Upper lobe of right lung (tissue), 1 donor: ENCODE measurements around the gene FCRLB. TPM values are rescaled to one million over a fixed set of nuclear protein-coding genes. Genes with fewer than 3 reads are reported as not detected.
"Not testable (repeated sequence)": the region's sequence is repeated elsewhere in the genome, so short reads cannot be mapped to it uniquely, and the experiment has no call there.

Experiments
- ATAC-seq: fragments of 200-7000 bp; cut with Tn5 transposase; one replicate; pipeline ENCODE4 v1.9.1; 2020; ENCODE audit warnings: mild to moderate bottlenecking, moderate library complexity
- DNase-seq: peaks from one replicate; pipeline ENCODE4 v3.0.0-alpha.2; 2020
- H3K27ac ChIP-seq: fragments of 200-600 bp; one replicate; pipeline ENCODE4 v1.8.0; 2022
- H3K27me3 ChIP-seq: fragments of 200-600 bp; one replicate; pipeline ENCODE4 v1.8.0; 2022; ENCODE audit warnings: mild to moderate bottlenecking
- H3K36me3 ChIP-seq: fragments of 200-600 bp; one replicate; pipeline ENCODE4 v1.8.0; 2022
- H3K4me1 ChIP-seq: fragments of 200-600 bp; one replicate; pipeline ENCODE4 v1.8.0; 2022
- H3K4me3 ChIP-seq: fragments of 200-600 bp; one replicate; pipeline ENCODE4 v1.8.0; 2022; ENCODE audit warnings: mild to moderate bottlenecking
- H3K9me3 ChIP-seq: fragments of 200-600 bp; one replicate; pipeline ENCODE4 v1.8.0; 2022
- intact Hi-C: fragments of 100-400 bp; cut with DNase I; formaldehyde crosslinking; loops from one replicate; pipeline ENCODE4 v1.11.0; 2022
- total RNA-seq: library from RNA; stranded (reverse); fragmentation: NEBNext Ultra II Directional; extraction: Animal tissue kit (Norgen Biotek cat#: 25700); gene quantifications from one replicate; pipeline ENCODE4 v1.2.1, GENCODE V29; 2021
- TF ChIP-seq, protein P1 (sequence below): fragments of 200-600 bp; IDR thresholded peaks from one replicate; pipeline ENCODE4 v1.8.0; 2022; ENCODE audit warnings: antibody characterized with exemption
- donor health status: DM: no; HTN: yes; CAD: no; lungs with severe emphysema.

The FCRLB gene
- total RNA-seq, 1 donor from 2014 or later = 2.0 TPM

- no peaks in the 10 kb centered on the region for H3K27me3 ChIP-seq
- intact Hi-C loops = no loop called here
- peaks cover 5% of the 10 kb centered on the region for H3K4me1 ChIP-seq
- H3K9me3 ChIP-seq = no peaks in the 10 kb centered on the region
- TF ChIP-seq, protein P1, sequence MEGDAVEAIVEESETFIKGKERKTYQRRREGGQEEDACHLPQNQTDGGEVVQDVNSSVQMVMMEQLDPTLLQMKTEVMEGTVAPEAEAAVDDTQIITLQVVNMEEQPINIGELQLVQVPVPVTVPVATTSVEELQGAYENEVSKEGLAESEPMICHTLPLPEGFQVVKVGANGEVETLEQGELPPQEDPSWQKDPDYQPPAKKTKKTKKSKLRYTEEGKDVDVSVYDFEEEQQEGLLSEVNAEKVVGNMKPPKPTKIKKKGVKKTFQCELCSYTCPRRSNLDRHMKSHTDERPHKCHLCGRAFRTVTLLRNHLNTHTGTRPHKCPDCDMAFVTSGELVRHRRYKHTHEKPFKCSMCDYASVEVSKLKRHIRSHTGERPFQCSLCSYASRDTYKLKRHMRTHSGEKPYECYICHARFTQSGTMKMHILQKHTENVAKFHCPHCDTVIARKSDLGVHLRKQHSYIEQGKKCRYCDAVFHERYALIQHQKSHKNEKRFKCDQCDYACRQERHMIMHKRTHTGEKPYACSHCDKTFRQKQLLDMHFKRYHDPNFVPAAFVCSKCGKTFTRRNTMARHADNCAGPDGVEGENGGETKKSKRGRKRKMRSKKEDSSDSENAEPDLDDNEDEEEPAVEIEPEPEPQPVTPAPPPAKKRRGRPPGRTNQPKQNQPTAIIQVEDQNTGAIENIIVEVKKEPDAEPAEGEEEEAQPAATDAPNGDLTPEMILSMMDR = no peak
- no peak overlapping the region for H3K27ac ChIP-seq
- no peak for ATAC-seq
- H3K36me3 ChIP-seq = no peaks in the 10 kb centered on the region
- DNase-seq = no peak
- H3K4me3 ChIP-seq = no peak overlapping the region
Observed at GRCh38 chr1:161723459-161724141, 2.3 kb downstream of the FCRLB start.

DNA sequence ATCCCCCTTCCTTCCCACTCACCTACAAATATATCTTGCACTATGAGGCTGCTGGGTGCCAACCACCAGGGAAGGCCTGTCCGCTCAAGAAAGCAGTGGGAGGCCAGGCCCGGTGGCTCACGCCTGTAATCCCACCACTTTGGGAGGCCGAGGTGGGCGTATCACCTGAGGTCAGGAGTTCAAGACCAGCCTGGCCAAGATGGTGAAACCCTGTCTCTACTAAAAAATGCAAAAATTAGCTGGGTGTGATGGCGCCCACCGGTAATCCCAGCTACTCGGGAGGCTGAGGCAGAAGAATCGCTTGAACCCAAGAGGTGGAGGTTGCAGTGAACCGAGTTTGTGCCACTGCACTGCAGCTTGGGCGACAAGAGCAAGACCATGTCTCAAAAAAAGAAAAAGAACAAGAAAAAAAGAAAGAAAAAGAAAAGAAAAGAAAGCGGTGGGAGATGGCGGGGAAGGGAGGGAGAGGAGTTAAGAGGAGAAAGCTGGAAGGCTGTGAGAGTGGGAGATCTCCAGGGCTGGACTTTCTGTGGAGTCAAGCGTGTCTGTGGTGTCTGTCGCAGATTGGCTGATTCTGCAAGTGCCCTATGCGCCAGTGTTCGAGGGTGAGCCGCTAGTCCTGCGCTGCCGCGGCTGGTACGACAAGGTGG lies 4.0 kb downstream of the FCRLB start:
- DNase-seq, intact Hi-C loops: not testable (repeated sequence)
- peak overlapping the region; percentile 90 for H3K27ac ChIP-seq

DNA sequence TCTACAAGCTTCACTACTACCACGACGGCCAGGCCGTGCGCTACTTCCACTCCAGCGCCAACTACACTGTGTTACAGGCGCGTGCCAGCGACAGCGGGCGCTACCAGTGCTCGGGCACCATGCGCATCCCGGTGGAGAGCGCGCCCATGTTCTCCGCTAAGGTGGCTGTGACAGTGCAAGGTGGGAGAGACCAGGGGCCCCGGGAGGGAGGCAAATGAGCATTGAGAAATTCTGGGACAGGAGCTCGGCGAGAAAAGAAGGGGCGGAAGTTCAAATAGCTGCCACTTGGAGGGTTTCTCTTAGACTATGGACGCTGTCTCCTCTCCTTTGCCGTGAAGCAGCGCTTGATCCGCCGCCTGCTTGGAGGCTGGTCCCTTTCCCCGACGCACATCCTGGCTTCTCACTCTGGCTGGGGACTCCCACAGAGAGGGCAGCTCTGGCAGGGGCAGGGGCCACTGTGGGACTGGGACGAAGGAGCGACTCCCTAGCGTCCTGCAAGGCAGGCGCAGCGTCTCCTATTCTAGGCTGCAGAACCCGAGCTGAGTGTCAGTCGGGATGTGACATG lies 4.6 kb downstream of the FCRLB start:
- ATAC-seq (peak; percentile 36), DNase-seq (peak; percentile 77)
- H3K27ac ChIP-seq = peak overlapping the region; percentile 90

More for the DNA sequence above, 4.0 kb downstream of the FCRLB start:
- not testable (repeated sequence) for ATAC-seq, H3K36me3 ChIP-seq, H3K4me1 ChIP-seq, H3K9me3 ChIP-seq, H3K27me3 ChIP-seq
- peak overlapping the region; percentile 87 for H3K4me3 ChIP-seq

DNA sequence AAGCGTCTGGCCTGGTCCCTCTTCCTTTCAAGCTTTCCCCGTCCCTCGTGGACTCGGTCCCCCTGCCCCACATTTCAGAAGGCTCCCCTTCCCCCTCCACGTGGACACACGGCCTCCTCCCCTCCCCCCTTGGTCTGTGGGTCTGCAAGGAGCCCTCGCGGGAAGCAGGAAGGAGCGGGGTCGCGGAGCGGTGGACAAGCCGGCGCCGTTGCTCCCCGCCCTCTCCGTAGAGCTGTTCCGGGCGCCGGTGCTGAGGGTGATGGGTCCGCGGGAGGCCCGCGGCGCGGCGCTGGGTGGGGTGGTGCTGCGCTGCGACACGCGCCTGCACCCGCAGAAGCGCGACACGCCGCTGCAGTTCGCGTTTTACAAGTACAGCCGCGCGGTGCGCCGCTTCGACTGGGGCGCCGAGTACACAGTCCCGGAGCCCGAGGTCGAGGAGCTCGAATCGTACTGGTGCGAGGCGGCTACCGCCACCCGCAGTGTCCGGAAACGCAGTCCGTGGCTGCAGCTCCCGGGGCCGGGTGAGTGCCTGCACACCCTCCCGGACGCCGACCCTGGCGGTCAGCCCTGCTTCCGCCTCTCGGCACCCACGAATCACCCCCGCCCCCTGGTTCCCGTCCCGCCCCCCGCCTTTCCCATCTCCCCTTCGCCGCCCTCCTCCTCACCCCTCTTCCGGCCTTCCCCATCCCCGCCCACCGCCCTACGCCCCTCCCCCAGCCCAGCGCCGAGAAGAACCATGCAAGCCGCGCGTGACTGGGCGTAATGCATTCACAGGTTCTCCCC lies 5.3 kb downstream of the FCRLB start:
- H3K4me1 ChIP-seq = peaks cover 5% of the 10 kb centered on the region
- H3K27ac ChIP-seq = peak overlapping the region; percentile 90
- DNase-seq (peak; percentile 94), ATAC-seq (peak; percentile 91)
- peak overlapping the region; percentile 87 for H3K4me3 ChIP-seq
- intact Hi-C loops = no loop called here
- no peaks in the 10 kb centered on the region for H3K36me3 ChIP-seq
- no peaks in the 10 kb centered on the region for H3K9me3 ChIP-seq
- TF ChIP-seq, protein P1 = no peak
- H3K27me3 ChIP-seq = no peaks in the 10 kb centered on the region

More for the DNA sequence above, 4.6 kb downstream of the FCRLB start:
- H3K27me3 ChIP-seq = no peaks in the 10 kb centered on the region
- intact Hi-C loops = no loop called here
- no peaks in the 10 kb centered on the region for H3K36me3 ChIP-seq
- peaks cover 5% of the 10 kb centered on the region for H3K4me1 ChIP-seq
- no peaks in the 10 kb centered on the region for H3K9me3 ChIP-seq
- TF ChIP-seq, protein P1 = peak; percentile 27
- peak overlapping the region; percentile 87 for H3K4me3 ChIP-seq

GRCh38 chr1:161727256-161727924 lies 6.0 kb downstream of the FCRLB start:
- TF ChIP-seq, protein P1 = no peak
- intact Hi-C loops = no loop called here
- H3K27ac ChIP-seq = peak overlapping the region; percentile 90
- no peaks in the 10 kb centered on the region for H3K9me3 ChIP-seq
- peaks cover 5% of the 10 kb centered on the region for H3K4me1 ChIP-seq
- no peaks in the 10 kb centered on the region for H3K36me3 ChIP-seq
- DNase-seq (no peak), ATAC-seq (no peak)
- no peaks in the 10 kb centered on the region for H3K27me3 ChIP-seq
- H3K4me3 ChIP-seq = peak overlapping the region; percentile 87
